ENCODE data around the gene GOLGA6L7. TPM values are rescaled to one million over a fixed set of nuclear protein-coding genes. Genes with fewer than 3 reads are reported as not detected.

The GOLGA6L7 gene
- total and polyA plus RNA-seq, 2 of the 13 experiments (the other 11 are each of a cell fraction or from before 2014, with no cell fraction given), result not detected

- TF ChIP-seq ATF6 (CRISPR knock-in tag; conservative IDR thresholded peaks at IDR 0.05), result no peak
- no peak for TF ChIP-seq AKAP8 (CRISPR knock-in tag; IDR thresholded peaks at IDR 0.05)
- TF ChIP-seq KLF9 (CRISPR knock-in tag; IDR thresholded peaks at IDR 0.05; ENCODE audit: low read depth), result no peak
- no peak for TF ChIP-seq ZNF713 (CRISPR knock-in tag; IDR thresholded peaks at IDR 0.05)
Measured at GRCh38 chr15:28873006-28873405, 24.6 kb upstream of the GOLGA6L7 start (continued).

GRCh38 chr15:28871168-28871567, 22.7 kb upstream of the GOLGA6L7 start:
- BruUV-seq (replicated peaks), result no TSS peak
- no peak overlapping the region for H3K4me3 ChIP-seq (replicated peaks in 1 of 3; ENCODE audit: insufficient read depth in 1 of 3, low read depth in 2 of 3, low read length in 3 of 3)
- POLR2A ChIA-PET, result no interaction called here
- no peaks in the 10 kb centered on the region for H4K20me1 ChIP-seq (ENCODE audit: insufficient read depth, low read length)
- ATAC-seq (no peak), FAIRE-seq (no peak), DNase-seq (ENCODE audit: low spot score) (no peak)
- H3K9ac ChIP-seq (ENCODE audit: insufficient read depth, low read depth, low read length), result no peak overlapping the region
- H3K27me3 ChIP-seq (ENCODE audit: control insufficient read depth in 1 of 2, insufficient read depth in 2 of 2, low read length in 2 of 2), result no peaks in the 10 kb centered on the region
- CTCF ChIA-PET (ENCODE audit: low intra/inter-chr PET ratio, low total read pairs), result no interaction called here
- H3K4me1 ChIP-seq (ENCODE audit: insufficient read depth, low read length), result peaks cover 14% of the 10 kb centered on the region
- in situ Hi-C loops (cut with HindIII; ENCODE audit: extremely low pct_ligation_motif_present, low pct_unique_long_range_greater_than_20kb) (no loop called here), intact Hi-C loops (cut with micrococcal nuclease; ENCODE audit: unreplicated experiment) (no loop called here)
- H3K36me3 ChIP-seq (replicated peaks in 1 of 2; ENCODE audit: control insufficient read depth in 1 of 2, insufficient read depth in 2 of 2, low read length in 2 of 2), result no peaks in the 10 kb centered on the region
- WGBS (ENCODE audit: low lambda C conversion rate), result 20% methylated on average over 2 of the region's 3 CpGs
- H3K9me3 ChIP-seq (ENCODE audit: low read length), result no peaks in the 10 kb centered on the region
- TF ChIP-seq TAF1 (CRISPR knock-in tag; IDR thresholded peaks at IDR 0.05) (no peak), ZNF12 (CRISPR knock-in tag; IDR thresholded peaks at IDR 0.05) (peak; percentile 87)
- H2AFZ ChIP-seq (ENCODE audit: low read length), result no peak overlapping the region
- H3K79me2 ChIP-seq (ENCODE audit: insufficient read depth, low read length), result no peaks in the 10 kb centered on the region
- no peak overlapping the region for H3K27ac ChIP-seq (ENCODE audit: extremely low read length, insufficient read depth, low read length)
- no peak overlapping the region for H3K4me2 ChIP-seq (ENCODE audit: low read depth, low read length)

All from HepG2 (cell line).